GM19023 (cell line): ENCODE measurements around the gene CDH15.

Experiments
- ATAC-seq: cut with Tn5 transposase; IDR thresholded peaks from one replicate; pipeline ENCODE4 v1.9.1; 2021; ENCODE audit warnings: mild to moderate bottlenecking, moderate library complexity; ENCODE audit not compliant: unreplicated experiment

CDH15 gene

GRCh38 chr16:89171216-89172170 lies at the start of gene CDH15:
Gene CDH15 (plus strand): TSS chr16:89171748. CDS start chr16:89171832, 84 bp downstream.
- peak; percentile 72 for ATAC-seq

- no peak for ATAC-seq
These were observed 49.2 kb upstream of the CDH15 start for GRCh38 chr16:89122322-89122851.

- ATAC-seq: no peak
These were observed 48.3 kb upstream of the CDH15 start for GRCh38 chr16:89123001-89123830.

GRCh38 chr16:89123831-89124100 lies 47.8 kb upstream of the CDH15 start:
- no peak for ATAC-seq

- ATAC-seq: no peak
These were observed 42.2 kb upstream of the CDH15 start for GRCh38 chr16:89129378-89129777.

- no peak for ATAC-seq
These were observed 41.1 kb upstream of the CDH15 start for GRCh38 chr16:89130448-89130847.

GRCh38 chr16:89131783-89132182 lies 39.8 kb upstream of the CDH15 start:
- ATAC-seq: no peak

- no peak for ATAC-seq
These were observed 39.1 kb upstream of the CDH15 start for GRCh38 chr16:89132194-89133005.

- ATAC-seq: no peak
These were observed 38.0 kb upstream of the CDH15 start for GRCh38 chr16:89133457-89134127.

GRCh38 chr16:89134269-89134668 lies 37.3 kb upstream of the CDH15 start:
- ATAC-seq: no peak

GRCh38 chr16:89135166-89135565 lies 36.4 kb upstream of the CDH15 start:
- no peak for ATAC-seq

- ATAC-seq: no peak
These were observed 35.4 kb upstream of the CDH15 start for GRCh38 chr16:89135971-89136765.

GRCh38 chr16:89136931-89137330 lies 34.6 kb upstream of the CDH15 start:
- ATAC-seq: no peak

GRCh38 chr16:89137666-89138512 lies 33.7 kb upstream of the CDH15 start:
- ATAC-seq: no peak

GRCh38 chr16:89138513-89138795 lies 33.1 kb upstream of the CDH15 start:
- no peak for ATAC-seq

GRCh38 chr16:89138843-89139520 lies 32.6 kb upstream of the CDH15 start:
- ATAC-seq: no peak

GRCh38 chr16:89139907-89140361 lies 31.6 kb upstream of the CDH15 start:
- ATAC-seq: no peak

- no peak for ATAC-seq
These were observed 31.1 kb upstream of the CDH15 start for GRCh38 chr16:89140401-89140800.
